Measurements from ENCODE around the gene SAT2. TPM values are rescaled to one million over a fixed set of nuclear protein-coding genes. Genes with fewer than 3 reads are reported as not detected.

Gene SAT2
- total RNA-seq, 6 donors from 2014 or later, result 66.4 to 155 (median 81.3) TPM

DNA sequence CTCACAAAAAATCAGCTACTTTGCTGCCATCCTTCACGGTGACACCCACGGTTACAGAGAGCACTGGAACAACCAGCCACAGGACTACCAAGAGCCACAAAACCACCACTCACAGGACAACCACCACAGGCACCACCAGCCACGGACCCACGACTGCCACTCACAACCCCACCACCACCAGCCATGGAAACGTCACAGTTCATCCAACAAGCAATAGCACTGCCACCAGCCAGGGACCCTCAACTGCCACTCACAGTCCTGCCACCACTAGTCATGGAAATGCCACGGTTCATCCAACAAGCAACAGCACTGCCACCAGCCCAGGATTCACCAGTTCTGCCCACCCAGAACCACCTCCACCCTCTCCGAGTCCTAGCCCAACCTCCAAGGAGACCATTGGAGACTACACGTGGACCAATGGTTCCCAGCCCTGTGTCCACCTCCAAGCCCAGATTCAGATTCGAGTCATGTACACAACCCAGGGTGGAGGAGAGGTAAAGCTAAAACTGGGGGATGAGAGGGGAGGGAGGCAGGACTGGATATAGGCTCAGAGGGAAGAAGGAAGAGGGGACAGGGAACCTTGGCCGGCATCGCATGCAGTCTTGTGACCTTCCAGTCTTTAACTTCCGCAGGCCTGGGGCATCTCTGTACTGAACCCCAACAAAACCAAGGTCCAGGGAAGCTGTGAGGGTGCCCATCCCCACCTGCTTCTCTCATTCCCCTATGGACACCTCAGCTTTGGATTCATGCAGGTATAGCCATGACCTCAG, 47.6 kb downstream of the SAT2 start:
- WGBS, 2 donors, result 56 to 69% methylated on average over 11 to 12 of the region's 12 CpGs
- TF ChIP-seq EP300 (IDR thresholded peaks at IDR 0.05), result no peak
- no peak for TF ChIP-seq POLR2AphosphoS5 (IDR thresholded peaks at IDR 0.05)
- TF ChIP-seq, protein P1, sequence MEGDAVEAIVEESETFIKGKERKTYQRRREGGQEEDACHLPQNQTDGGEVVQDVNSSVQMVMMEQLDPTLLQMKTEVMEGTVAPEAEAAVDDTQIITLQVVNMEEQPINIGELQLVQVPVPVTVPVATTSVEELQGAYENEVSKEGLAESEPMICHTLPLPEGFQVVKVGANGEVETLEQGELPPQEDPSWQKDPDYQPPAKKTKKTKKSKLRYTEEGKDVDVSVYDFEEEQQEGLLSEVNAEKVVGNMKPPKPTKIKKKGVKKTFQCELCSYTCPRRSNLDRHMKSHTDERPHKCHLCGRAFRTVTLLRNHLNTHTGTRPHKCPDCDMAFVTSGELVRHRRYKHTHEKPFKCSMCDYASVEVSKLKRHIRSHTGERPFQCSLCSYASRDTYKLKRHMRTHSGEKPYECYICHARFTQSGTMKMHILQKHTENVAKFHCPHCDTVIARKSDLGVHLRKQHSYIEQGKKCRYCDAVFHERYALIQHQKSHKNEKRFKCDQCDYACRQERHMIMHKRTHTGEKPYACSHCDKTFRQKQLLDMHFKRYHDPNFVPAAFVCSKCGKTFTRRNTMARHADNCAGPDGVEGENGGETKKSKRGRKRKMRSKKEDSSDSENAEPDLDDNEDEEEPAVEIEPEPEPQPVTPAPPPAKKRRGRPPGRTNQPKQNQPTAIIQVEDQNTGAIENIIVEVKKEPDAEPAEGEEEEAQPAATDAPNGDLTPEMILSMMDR (IDR thresholded peaks at IDR 0.05), result no peak
- peak in 1 of 4 donors; percentile 20 for TF ChIP-seq POLR2A (IDR thresholded peaks at IDR 0.05)
- Histone ChIP-seq H3K27ac (peak overlapping the region; percentile 92 to 96 (median 94)), H3K36me3 (peaks cover 34 to 42% (median 38%) of the 10 kb centered on the region in 4 donors), H3K4me1 (peaks cover 63 to 90% (median 77%) of the 10 kb centered on the region in 4 donors), H3K4me3 (peak overlapping the region; percentile 3 to 83 (median 54)), H3K27me3 (no peaks in the 10 kb centered on the region), H3K9me3 (no peaks in the 10 kb centered on the region)
- ATAC-seq (ENCODE audit: low FRiP score in 2 of 2) (no peak), DNase-seq (peak in 1 of 2 donors; percentile 31)

DNA sequence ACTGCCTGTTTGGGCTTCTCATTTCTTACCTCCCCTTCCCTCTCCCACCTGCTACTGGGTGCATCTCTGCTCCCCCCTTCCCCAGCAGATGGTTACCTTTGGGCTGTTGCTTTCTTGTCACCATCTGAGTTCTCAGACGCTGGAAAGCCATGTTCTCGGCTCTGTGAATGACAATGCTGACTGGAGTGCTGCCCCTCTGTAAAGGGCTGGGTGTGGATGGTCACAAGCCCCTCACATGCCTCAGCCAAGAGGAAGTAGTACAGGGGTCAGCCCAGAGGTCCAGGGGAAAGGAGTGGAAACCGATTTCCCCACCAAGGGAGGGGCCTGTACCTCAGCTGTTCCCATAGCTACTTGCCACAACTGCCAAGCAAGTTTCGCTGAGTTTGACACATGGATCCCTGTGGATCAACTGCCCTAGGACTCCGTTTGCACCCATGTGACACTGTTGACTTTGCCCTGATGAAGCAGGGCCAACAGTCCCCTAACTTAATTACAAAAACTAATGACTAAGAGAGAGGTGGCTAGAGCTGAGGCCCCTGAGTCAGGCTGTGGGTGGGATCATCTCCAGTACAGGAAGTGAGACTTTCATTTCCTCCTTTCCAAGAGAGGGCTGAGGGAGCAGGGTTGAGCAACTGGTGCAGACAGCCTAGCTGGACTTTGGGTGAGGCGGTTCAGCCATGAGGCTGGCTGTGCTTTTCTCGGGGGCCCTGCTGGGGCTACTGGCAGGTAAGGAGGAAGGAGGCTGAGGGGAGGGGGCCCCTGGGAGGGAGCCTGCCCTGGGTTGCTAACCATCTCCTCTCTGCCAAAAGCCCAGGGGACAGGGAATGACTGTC, 48.4 kb downstream of the SAT2 start, which contains the start of gene CD68:
TSS of gene CD68 (plus strand) at position 638 of the 833 bp plus-strand sequence. CDS start at position 678, 40 bp downstream.
- Histone ChIP-seq H3K4me1 (peaks cover 63 to 90% (median 77%) of the 10 kb centered on the region in 4 donors), H3K4me3 (peak within 1 kb of the TSS; percentile 3 to 83 (median 54)), H3K36me3 (peaks cover 42 to 50% (median 46%) of the 10 kb centered on the region in 4 donors), H3K9me3 (no peaks in the 10 kb centered on the region), H3K27me3 (no peaks in the 10 kb centered on the region), H3K27ac (peak within 1 kb of the TSS; percentile 92 to 96 (median 94))
- WGBS, 2 donors, result 16 to 19% methylated on average over 5 to 7 of the region's 7 CpGs
- ATAC-seq (ENCODE audit: low FRiP score in 2 of 2) (peak; percentile 70 to 75), DNase-seq (peak in 1 of 2 donors; percentile 90)
- TF ChIP-seq POLR2A (IDR thresholded peaks at IDR 0.05) (peak in 3 of 4 donors; percentile 42 to 88 (median 49)), EP300 (IDR thresholded peaks at IDR 0.05) (peak in 2 of 4 donors; percentile 48 to 86), POLR2AphosphoS5 (IDR thresholded peaks at IDR 0.05) (peak; percentile 78 to 85)
- TF ChIP-seq, protein P1 (IDR thresholded peaks at IDR 0.05), result no peak

DNA sequence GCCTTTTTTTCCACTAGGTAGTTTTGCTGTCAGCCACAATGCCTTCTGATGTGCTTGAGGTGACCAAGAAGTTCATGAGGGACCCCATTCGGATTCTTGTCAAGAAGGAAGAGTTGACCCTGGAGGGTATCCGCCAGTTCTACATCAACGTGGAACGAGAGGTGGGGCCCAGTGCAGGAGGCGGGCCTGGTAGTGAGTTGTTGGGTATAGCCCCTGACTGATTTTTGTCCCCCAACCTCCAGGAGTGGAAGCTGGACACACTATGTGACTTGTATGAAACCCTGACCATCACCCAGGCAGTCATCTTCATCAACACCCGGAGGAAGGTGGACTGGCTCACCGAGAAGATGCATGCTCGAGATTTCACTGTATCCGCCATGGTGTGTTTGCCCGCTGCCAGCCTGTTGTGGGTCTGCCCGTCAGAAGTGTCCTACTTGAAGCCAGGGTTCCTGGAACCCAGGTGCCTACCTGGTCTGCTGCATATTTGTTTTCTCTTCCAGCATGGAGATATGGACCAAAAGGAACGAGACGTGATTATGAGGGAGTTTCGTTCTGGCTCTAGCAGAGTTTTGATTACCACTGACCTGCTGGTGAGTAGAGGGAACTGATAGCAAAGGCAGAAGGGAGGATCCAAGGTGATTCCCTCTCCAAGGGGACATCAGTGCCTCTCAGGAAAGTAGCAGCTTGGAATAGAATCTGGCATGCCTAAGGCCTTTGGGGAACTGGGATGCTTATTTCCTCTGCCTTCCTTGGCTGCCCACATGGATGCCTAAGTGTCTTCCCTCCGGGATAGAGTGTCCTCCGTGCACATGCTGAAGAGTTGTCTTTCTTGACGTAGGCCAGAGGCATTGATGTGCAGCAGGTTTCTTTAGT, 50.1 kb downstream of the SAT2 start:
- H3K27me3 ChIP-seq, result no peaks in the 10 kb centered on the region
- ATAC-seq (ENCODE audit: low FRiP score in 2 of 2) (no peak), DNase-seq (no peak)
- H3K27ac ChIP-seq, result peak overlapping the region in 3 of 4 donors; percentile 94 to 96 (median 95)
- WGBS, 2 donors, result 86 to 87% methylated on average over 17 of the region's 17 CpGs
- no peaks in the 10 kb centered on the region for H3K9me3 ChIP-seq
- TF ChIP-seq, protein P1 (IDR thresholded peaks at IDR 0.05), result no peak
- TF ChIP-seq POLR2A (IDR thresholded peaks at IDR 0.05) (no peak), POLR2AphosphoS5 (IDR thresholded peaks at IDR 0.05) (no peak), EP300 (IDR thresholded peaks at IDR 0.05) (no peak)
- peaks cover 59 to 86% (median 71%) of the 10 kb centered on the region in 4 donors for H3K4me1 ChIP-seq
- H3K4me3 ChIP-seq, result peak overlapping the region in 1 of 4 donors; percentile 83
- H3K36me3 ChIP-seq, result peaks cover 44 to 55% (median 49%) of the 10 kb centered on the region in 4 donors

DNA sequence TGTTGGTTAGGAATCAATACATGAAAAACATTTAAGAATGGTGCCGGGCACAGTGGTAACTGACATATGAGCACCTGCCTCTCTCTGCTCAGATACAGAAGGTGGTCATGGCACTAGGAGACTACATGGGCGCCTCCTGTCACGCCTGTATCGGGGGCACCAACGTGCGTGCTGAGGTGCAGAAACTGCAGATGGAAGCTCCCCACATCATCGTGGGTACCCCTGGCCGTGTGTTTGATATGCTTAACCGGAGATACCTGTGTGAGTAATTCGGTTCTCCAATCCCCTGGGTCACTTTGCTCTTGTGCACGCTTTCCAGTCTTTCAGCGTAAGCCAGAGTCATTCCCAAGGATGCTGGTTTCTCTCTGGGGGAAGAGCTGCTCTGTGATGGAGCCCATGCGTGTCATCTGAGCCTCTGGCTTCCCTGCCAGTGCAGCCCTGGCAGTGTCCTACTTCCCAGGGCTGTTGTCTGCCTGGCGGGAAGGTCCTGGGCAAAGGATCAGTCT, 51.1 kb downstream of the SAT2 start:
- ATAC-seq (ENCODE audit: low FRiP score in 2 of 2) (no peak), DNase-seq (no peak)
- peaks cover 44 to 55% (median 49%) of the 10 kb centered on the region in 4 donors for H3K36me3 ChIP-seq
- H3K9me3 ChIP-seq, result no peaks in the 10 kb centered on the region
- H3K27ac ChIP-seq, result no peak overlapping the region
- H3K4me1 ChIP-seq, result peaks cover 55 to 79% (median 69%) of the 10 kb centered on the region in 4 donors
- TF ChIP-seq, protein P1 (IDR thresholded peaks at IDR 0.05), result no peak
- no peak for TF ChIP-seq POLR2A (IDR thresholded peaks at IDR 0.05)
- no peak for TF ChIP-seq POLR2AphosphoS5 (IDR thresholded peaks at IDR 0.05)
- no peak for TF ChIP-seq EP300 (IDR thresholded peaks at IDR 0.05)
- H3K27me3 ChIP-seq, result no peaks in the 10 kb centered on the region
- WGBS, 2 donors, result 79 to 87% methylated on average over 14 of the region's 14 CpGs
- peak overlapping the region in 1 of 4 donors; percentile 75 for H3K4me3 ChIP-seq
